ENCODE results near the gene TMEM243.

DNA sequence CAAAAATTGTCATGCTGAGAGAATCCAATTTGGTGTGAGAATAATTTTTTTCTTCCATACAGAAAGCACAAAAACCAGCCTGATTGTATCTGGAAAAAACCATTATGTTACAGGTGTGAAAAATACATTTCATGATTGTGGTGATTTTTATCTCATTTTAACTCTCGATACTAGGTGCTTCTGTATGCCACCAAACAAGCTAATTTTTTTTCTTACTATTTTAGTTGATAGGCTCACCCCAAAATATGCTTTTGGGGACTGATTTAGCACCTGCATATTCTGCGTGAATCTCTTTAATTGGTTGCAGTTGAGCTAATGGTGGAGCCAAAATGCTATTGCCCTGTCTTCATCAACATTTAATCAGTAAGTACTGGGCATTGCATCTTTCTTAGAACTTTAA lies 65.4 kb downstream of the TMEM243 start:
- TF ChIP-seq NFYB (IDR thresholded peaks at IDR 0.05; ENCODE audit: insufficient read depth, low read depth, low read length), result no peak
- TF ChIP-seq GABPA (IDR thresholded peaks at IDR 0.05; ENCODE audit: low read depth), result no peak
- TF ChIP-seq SMAD1 (IDR thresholded peaks at IDR 0.05; ENCODE audit: low read depth, partially characterized antibody), result no peak
- no peak for TF ChIP-seq POLR2A (IDR thresholded peaks at IDR 0.05; ENCODE audit: low read depth, low read length)
- TF ChIP-seq JUND (IDR thresholded peaks at IDR 0.05; ENCODE audit: low read depth, low read length), result no peak
- TF ChIP-seq, protein P1, sequence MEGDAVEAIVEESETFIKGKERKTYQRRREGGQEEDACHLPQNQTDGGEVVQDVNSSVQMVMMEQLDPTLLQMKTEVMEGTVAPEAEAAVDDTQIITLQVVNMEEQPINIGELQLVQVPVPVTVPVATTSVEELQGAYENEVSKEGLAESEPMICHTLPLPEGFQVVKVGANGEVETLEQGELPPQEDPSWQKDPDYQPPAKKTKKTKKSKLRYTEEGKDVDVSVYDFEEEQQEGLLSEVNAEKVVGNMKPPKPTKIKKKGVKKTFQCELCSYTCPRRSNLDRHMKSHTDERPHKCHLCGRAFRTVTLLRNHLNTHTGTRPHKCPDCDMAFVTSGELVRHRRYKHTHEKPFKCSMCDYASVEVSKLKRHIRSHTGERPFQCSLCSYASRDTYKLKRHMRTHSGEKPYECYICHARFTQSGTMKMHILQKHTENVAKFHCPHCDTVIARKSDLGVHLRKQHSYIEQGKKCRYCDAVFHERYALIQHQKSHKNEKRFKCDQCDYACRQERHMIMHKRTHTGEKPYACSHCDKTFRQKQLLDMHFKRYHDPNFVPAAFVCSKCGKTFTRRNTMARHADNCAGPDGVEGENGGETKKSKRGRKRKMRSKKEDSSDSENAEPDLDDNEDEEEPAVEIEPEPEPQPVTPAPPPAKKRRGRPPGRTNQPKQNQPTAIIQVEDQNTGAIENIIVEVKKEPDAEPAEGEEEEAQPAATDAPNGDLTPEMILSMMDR (IDR thresholded peaks at IDR 0.05 in 2 of 3, conservative IDR thresholded peaks at IDR 0.05 in 1 of 3; ENCODE audit: control insufficient read depth in 2 of 3, extremely low read depth in 1 of 3, insufficient read depth in 1 of 3, low read depth in 3 of 3, low read length in 3 of 3), result no peak
- TF ChIP-seq CREB1 (IDR thresholded peaks at IDR 0.05; ENCODE audit: low read depth), result no peak
- TF ChIP-seq EZH2 (IDR thresholded peaks at IDR 0.05; ENCODE audit: borderline replicate concordance, control insufficient read depth, low read depth, low read length), result no peak
- TF ChIP-seq, protein P2, sequence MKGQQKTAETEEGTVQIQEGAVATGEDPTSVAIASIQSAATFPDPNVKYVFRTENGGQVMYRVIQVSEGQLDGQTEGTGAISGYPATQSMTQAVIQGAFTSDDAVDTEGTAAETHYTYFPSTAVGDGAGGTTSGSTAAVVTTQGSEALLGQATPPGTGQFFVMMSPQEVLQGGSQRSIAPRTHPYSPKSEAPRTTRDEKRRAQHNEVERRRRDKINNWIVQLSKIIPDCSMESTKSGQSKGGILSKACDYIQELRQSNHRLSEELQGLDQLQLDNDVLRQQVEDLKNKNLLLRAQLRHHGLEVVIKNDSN (IDR thresholded peaks at IDR 0.05; ENCODE audit: borderline replicate concordance, extremely low read length, insufficient read depth, low read depth, low read length), result no peak
- TF ChIP-seq KDM1A (IDR thresholded peaks at IDR 0.05; ENCODE audit: borderline replicate concordance), result no peak
- TF ChIP-seq MXI1 (IDR thresholded peaks at IDR 0.05; ENCODE audit: low read depth, low read length), result no peak
- no peak for TF ChIP-seq CBX5 (IDR thresholded peaks at IDR 0.05; ENCODE audit: low read depth)
- TF ChIP-seq, protein P3, sequence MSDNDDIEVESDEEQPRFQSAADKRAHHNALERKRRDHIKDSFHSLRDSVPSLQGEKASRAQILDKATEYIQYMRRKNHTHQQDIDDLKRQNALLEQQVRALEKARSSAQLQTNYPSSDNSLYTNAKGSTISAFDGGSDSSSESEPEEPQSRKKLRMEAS (IDR thresholded peaks at IDR 0.05; ENCODE audit: low read depth, low read length), result no peak
- TF ChIP-seq RFX5 (IDR thresholded peaks at IDR 0.05; ENCODE audit: low read depth, low read length), result no peak

Data from GM12878 (cell line).